Brain pericyte (primary cell): ENCODE measurements around the gene KRTAP26-1.

Source experiments
- DNase-seq: peaks from one replicate; pipeline ENCODE4 v3.0.0-alpha.2; 2012; ENCODE audit warnings: low read depth, low spot score

Gene KRTAP26-1, protein sequence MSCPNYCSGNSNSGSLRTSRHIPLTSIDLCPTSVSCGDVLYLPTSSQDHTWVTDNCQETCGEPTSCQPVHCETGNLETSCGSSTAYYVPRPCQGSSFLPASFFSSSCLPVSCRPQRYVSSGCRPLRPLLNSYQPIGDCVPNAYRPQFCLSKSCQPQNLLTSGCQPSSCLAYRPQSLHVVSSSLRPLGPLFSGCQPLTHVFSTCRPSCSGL

DNA sequence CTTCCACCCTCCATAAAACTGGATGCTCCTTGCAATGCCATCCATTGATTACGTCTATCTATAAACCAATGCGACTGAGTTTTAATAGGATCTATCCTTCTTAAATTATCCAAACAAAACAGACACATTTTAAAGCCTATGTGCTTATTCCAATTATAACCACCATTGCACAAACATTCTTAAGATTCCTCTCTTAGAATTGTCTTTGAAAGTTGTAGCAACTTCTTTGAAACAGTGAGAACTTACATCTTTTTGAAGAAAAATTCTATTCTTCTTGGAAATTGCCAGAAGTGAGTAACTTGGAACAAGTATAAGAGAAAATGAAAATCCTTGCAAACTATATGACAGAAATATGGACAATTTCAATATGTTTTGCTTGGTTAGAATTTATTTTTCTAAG lies at the start of gene KRTAP26-1:
Gene KRTAP26-1 (minus strand): TSS at position 101 of the 400 bp plus-strand sequence. CDS start 280 bp downstream, outside the sequence.
- DNase-seq: no peak

DNA sequence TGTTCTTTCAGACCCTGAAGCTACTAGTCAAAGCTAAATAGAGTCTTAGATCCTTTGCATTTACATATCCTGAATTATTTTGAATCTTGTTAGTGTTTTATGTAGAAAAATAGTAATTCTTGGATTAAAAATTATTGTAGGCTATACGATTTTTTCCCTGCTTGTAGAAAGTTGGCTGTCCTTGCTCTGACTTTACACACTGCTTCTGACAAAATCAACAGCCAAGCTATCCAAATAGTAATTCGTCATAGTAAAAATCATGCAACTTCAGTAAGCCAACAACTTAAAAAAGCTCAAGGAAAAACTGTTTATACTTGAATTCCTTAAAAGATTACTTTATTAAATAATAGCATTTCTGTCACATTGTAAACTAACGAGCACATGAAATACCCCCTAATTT lies 35.8 kb upstream of the KRTAP26-1 start:
- DNase-seq: no peak

DNA sequence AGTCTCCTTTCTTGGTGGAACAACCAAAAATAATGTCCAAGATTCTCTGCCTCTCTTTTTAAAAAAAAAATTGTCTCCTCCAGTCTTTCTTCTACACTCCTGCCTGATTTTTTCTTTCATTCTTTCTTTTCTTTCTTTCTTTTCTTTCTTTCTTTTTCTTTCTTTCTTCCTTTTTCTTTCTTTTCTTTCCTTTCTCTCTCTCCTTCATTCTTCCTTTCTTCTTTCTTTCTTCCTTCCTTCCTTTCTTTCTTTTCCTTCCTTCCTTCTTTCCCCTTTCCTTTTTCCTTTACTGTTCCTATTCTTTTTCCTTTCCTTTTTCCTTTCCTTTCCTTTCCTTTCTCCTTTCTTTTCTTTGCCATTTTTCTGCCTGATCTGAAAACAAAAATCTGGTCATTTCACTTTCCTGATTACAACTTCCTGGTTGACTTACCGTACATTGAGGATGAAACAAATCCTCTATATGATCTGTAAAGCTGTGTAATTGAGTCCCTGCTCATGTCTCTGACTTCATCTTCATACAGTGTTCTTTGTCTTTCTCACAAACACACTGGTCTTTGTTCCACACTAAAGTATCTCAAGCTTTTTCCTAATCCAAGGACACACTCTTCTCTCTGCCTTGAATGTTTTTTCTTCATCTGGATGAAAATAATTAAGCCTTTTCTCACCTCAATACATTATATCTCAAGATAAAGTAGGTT lies 34.3 kb upstream of the KRTAP26-1 start:
- no peak for DNase-seq

DNA sequence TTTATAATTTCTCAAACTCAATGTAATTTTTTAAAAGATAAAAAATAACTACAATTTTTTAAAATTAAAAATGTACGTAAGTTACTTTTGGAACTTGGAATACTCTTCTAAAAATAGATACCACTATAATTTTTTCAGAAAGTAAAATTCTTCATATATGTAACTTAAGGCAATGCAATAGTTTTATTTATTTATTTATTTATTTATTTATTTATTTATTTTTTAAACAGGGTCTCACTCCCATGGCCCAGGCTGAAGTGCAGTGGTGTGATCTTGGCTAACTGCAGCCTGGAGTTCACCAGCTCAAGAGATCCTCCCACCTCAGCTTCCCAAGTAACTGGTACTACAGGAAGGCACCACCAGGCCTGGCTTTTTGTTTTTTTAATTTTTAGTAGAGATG lies 31.4 kb upstream of the KRTAP26-1 start:
- DNase-seq: no peak

DNA sequence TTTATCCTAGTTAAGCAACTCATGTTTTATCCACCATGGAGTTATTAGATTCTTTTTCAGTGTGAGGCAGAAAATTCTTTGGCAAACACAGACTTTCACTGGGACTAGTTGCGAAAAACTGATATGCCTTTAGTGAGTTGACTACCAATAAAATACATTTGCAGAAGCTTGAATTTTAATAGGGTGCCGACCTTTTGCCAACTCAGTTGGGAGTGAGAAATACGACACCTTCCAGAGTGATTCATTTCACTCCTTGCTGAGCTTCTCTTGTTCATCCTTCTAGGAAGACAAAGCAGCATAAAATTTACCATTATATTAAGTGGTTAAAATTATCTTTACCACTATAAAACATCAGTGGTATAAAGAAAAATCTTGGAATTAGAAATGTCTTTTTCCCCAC lies 29.5 kb upstream of the KRTAP26-1 start:
- DNase-seq: no peak

DNA sequence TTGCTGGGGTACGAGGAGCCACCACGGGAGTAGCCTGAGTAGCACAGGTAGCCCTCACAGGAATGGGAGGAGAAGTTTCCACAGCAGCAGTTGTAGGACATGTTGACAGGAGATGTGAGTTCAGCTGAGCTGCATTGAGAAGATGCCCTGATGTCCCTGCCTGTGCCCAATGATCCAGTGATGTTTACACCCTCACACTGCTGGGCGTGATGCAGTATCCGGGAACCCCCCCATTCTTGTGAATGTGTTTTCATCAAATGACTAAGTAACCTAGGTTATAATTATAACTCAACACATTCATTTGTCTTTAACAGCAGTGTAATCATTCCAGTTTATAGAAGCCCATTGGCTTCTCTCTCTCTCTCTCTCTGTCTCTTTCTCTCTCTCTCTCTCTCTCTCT lies 28.4 kb upstream of the KRTAP26-1 start, which contains the start of gene KRTAP23-1:
Gene KRTAP23-1 (minus strand): TSS at position 101 of the 400 bp plus-strand sequence. CDS start 0 bp downstream, at position 101.
- no peak for DNase-seq

DNA sequence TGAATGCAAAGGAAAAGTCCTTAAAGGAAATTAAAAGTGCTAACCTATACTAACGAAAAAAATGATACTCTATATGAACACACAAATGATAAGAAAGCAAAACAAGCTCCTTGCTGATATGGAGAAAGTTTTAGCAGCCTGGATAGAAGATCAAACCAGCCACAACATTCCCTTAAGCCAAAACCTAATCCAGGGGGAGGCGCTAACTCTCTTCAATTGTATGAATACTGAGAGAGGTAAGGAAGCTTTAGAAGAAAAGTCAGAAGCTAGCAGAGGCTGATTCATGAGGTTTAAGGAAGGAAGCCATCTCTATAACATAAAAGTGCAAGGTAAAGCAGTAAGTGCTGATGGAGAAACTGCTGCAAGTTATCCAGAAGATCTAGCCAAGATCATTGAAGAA lies 24.9 kb upstream of the KRTAP26-1 start:
- no peak for DNase-seq

DNA sequence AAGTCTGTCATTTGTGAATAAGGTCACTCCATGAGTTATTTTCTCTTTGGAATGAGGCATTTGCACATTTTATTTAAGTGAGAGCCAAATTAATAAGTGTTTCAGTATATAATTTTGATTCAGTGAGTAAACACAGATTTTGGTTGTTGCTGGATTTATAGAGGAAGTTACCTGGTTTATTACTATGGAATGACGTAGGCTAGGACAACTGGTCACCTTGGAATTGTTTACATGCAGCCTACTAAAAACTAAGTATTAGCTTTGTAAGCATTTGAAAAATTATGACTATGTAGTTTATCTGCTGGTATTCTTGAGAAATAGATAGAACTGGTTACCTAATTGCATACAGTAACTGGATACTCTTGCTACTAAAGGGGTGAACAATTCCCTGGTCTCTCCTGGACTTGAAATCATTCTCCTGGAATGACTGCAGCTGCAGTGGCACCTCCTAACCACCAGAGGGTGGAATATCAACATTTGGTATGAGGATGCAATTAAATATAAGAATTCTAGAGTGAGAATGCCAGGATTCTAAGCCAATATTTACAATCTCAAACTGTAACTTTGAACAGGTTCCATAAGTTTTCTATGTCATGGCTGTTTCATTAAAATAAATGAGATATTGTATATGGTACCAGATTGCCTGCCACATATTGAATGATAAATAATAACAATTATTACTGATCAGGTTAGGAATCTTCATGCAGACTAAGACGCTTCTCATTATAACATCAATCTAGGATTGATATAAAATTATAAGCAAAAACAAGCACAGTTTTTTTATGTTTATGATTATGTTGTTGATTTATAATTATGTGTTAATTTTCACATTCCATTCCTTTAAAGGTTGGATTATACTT lies 20.8 kb upstream of the KRTAP26-1 start:
- no peak for DNase-seq

DNA sequence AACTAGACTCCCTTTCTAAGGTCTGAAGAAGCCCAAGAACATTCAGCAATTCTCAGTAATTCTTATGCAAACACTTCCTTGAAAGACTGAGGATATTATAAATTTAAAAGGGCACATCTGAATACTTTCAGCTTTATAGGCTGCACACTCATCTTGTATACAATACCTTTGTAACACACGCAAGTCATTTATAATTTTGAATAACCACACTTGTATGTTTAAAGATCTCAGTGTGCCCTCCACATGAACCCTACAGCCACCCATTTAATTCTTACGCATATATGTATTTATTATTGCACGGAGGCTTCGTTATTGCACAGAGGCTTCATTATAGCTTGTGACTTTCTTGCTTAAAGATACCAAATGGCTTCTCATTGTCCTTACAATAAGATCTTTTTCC lies 18.6 kb upstream of the KRTAP26-1 start:
- DNase-seq: no peak

DNA sequence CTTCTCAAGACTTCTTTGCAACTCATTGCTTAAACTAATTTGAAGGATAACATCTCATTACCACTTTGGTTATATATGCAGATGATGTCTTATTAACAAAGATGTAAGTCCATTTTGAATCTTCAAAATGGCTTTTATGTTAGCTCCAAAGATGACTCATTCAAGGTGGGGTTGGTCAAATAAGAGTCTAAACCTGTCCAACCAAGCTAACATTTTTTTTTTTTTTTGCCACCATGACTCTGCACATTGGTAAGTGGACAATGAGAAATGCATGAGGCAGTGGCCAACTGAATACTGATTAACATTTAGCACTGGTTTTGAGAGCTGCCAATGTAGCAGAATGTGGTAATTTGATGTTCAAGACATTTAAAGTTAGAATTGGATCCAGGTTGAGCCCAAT lies 17.7 kb upstream of the KRTAP26-1 start:
- DNase-seq: no peak

DNA sequence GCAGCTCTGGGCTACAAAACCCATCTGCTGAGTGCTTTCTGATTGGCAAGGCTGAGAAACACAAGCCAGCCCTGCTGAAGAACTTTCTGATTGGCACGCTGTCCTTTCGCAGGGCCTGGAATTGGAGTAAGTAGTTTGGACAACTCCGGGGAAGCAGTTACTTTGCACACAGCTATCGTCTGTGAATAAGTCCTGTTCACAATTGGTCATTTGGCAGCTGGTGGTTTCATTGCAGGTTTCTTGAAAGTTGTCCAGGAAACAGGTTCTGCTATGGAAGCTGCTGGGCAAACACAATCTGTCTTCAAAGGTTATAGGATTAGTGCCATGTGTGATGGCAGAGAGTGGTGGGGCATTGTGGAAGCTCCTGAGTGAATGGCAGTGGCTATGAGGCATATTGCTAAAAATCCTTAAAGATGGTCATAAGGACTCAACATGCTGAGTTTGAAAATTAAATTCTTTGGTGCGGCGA lies 17.2 kb upstream of the KRTAP26-1 start, which contains the start of gene KRTAP27-1:
Gene KRTAP27-1 (minus strand): TSS at position 419 of the 469 bp plus-strand sequence. CDS start 26 bp downstream, at position 393.
- DNase-seq: no peak

DNA sequence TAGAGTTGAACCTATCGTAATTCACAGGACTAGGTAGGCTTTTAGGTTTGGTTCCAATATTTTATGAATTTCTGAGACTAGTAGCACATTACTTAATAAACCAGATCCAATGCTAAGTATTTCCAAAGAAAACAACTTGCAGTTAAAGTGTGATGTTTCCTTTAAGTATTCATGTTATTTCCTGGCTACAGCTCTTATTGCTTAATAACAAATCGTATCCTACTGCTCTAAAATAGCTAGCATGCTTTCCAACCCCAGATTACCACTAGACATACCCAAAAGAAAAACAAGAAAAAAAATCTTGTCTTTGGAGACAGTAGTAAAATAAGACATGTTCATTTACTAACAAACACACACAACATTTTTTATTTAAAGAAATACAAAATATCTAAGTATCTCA lies 16.5 kb upstream of the KRTAP26-1 start:
- no peak for DNase-seq

DNA sequence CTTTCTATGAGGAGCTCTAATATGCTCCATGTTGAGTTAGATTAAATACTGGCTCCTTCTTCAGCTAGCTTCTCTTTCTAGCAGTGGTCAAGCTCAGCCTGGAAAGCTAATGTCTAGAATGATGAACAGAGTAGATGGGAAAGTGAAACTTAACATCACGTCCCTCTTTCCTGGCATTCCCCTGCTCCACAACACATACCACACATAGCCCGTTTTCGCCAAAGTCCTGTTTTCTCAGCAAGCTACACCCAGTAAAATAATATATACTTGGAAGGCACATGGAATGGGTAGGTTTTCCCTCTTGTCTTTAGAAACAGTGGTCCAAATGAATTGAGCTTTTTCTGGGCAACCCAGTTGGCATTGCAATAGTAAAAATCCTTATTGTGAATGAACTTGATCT lies 13.6 kb upstream of the KRTAP26-1 start:
- DNase-seq: no peak

DNA sequence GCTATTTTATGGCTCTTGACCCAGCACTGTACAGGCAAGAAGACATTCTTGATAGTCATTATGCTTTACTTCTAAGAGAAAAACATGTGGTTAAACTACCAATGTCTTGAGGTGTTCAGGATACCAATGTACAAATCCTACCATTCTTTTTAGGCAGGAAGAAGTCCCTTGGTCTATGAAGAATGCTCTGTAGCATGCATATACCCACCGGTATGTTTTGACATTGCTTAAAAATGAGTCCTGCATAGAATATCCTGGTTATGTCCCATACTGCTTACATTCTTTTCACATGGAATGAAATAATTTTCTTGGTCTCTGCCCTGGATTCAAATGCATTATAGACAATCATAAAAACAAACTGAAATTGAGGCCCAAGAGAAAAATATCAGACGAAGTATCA lies 12.6 kb upstream of the KRTAP26-1 start:
- no peak for DNase-seq

DNA sequence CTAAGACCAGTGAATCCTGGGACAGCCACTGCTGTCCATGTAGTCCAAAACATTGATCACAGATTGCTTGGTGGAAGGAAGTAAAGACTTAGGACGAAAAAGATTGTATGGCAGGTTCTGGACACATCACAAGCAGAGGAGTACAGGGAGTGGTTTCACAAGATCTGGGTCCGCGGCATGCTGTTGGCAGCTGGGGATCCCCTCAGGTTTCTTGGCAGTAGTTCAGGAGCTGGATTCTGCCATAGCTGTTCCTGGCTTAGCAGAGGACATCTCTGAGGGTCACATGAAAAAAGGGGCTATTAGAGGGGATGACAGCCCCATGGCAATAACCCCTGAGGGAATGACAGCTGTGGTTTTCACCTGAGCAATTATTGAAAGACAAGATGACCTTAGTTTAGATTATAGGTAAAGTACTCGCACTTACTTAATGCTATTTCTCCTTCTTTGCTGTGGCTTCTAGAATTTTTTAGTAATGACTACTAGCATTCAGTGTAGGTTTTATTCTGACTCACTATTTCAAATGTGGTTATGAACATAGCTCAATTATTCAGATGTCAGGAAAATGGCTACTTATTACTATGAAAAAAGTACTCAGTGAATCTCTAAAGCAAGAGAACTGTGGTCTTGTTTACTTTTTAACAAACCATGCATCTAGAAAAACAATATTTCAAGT lies 9.2 kb upstream of the KRTAP26-1 start:
- DNase-seq: no peak

DNA sequence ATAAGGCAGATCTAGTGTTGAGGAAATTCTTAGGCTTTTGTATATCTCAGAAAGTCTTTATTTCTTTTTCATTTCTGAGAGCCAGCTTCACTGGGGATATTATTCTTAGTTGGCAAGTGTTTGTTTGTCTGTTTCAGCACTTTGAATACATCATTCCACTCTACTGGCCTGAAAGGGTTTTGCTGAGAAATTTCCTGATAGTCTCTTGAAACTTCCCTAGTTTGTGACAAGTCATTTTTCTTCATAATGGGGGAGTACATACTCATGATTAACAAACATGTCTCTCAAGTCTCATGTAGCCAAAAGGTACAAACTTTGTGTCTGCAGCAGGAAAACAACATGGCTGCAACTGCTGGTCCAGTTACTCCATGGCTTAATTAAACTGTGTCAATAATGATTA lies 6.3 kb upstream of the KRTAP26-1 start:
- no peak for DNase-seq

DNA sequence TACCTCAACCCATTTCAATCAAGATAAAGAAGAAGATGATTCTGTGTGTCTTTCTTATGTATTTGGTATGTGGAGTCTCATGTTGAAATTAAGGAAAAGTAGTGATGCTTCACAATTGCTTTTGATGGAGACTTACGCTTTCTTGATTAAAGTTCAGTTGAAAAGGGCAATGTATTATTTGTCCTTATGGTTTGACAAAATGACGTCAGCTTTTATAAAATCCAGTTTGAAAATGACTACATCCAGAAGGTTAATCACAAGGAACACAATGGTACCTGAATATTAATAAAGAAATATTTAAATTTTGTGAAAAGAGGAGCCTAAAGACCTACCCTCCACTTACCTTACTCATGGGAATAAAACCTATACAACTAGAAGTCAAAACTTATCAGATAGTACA lies 4.4 kb downstream of the KRTAP26-1 start:
- DNase-seq: no peak

DNA sequence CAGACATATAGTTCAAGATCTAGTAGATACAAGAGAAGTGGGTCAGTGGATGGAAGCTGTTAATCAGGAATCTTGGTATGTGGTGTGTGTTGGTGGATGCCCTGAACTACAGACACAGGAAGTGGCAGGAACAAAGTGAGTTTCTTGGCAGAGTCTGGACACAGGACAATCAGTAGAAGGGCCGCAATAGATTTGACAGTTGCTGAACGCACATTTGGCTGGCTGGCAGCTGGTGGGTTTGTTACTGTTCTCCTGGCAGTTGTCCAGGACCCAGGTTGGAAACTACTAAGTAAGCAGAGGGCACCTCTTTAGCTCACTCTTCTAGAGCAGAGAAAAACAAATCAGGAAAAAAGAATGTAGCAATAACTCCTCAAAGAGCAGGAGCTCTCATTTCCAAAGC lies 13.2 kb downstream of the KRTAP26-1 start:
- DNase-seq: no peak

DNA sequence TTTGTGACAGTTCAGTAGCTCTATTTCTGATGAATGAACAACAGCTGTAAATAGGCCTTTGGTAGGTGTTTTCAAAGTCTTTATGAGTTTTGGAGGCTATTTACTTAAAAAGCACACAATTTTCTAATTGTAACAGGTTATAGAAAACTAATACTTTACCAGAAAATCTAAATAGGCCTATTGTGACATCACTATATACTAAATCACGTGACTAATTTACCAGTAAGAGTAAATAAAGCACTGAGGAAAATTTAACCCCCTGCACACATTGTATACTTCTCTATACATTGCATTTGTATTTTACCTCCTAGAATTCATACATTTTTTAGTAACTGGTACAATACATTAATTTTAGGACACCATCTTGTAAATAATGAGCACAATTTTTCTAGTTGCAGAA lies 15.0 kb downstream of the KRTAP26-1 start:
- no peak for DNase-seq

DNA sequence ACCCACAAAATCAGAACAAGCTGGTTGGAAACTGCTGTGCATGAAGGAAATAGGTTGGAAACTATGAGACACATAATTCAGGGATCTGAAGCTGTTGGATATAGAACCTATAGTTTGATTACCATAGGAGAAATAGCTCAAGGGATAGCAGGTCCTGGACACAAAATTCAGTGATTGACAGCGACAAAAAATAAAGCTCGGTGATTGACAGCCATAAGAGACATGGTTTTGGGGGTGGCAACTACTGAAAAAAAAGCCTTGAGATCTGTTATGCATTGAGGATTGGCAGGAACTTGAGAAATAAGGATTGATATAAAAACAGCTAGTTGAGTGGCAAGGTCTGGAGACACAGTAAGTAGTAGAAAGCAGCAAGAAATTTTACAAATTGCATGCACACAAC lies 30.9 kb downstream of the KRTAP26-1 start, which contains the start of gene KRTAP25-1:
Gene KRTAP25-1 (minus strand): TSS at position 300 of the 400 bp plus-strand sequence. CDS start 24 bp downstream, at position 276.
- DNase-seq: no peak

DNA sequence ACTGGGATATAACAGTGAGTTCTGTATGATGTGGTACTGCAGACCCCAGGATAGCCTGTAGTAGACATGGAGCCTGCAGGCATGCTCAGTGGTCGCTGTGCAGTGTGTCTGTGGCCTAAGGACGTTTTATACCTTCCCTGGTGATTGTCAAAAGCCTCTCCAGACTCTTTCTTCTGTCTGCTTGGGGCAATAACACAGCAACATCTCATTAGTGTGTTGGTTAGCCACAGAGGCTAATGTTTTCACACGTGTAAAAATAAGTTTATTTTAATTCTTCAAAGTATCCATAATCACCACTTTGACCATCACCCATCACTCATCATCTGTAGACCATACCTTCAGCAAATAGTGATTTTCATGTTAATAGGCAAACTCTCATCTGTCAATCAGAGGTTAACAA lies 37.3 kb downstream of the KRTAP26-1 start, which contains the start of gene KRTAP24-1:
Gene KRTAP24-1 (minus strand): TSS at position 101 of the 400 bp plus-strand sequence. CDS start 18 bp downstream, at position 83.
- DNase-seq: no peak
